ENCODE results near the gene DCAF7.

DNA sequence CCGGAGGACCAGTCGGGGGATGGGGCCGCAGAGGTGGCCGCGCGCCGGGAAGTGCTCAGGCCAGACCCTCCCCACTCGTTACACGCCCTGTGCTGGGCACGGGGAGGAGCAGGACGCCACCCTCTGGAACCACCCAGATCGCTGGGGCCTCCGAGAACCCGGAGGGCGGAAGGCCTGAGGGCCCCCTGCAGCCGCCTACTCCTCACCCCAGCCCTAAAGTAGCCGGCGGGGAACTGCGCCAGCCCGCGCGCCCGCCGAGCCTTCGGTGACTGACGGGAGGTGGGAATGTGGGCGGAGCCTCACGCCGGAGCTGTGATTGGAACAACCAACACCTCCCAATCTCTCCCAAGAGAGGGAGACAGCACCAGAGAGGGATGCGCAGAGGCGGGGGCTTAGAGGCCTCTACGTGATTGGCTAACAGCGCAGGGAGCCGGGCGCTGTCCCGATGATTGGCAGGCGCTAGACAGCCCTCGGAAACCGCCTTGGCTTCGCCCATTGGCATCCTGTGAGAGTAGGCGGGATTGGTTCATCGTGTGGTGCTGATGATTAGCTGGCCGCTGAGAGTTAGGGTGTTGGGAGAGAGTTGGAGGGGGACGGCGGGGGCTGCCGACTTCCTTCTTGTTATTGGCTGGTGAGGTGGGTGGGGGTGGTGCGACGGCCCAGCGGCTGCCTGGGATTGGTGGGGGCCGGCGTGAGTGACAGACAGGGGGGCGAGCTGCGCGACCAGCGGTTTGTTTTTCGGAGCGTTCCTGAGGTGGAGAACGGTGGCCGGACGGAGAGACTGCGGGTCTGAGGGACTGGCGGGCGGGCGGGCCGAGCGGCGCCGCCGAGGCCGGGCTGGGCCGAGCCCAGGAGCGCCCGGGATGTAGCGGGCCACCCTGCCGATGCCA lies 71.7 kb downstream of the DCAF7 start, which contains the start of gene MAP3K3:
- TF ChIP-seq CTCF (IDR thresholded peaks at IDR 0.05) (peak in 3 of 4 donors; percentile 34 to 45 (median 44)), POLR2A (IDR thresholded peaks at IDR 0.05) (peak; percentile 79)
